Activated naive CD4-positive, alpha-beta T cell (primary cell): ENCODE results near the gene AMDHD2.

Source experiments
- DNase-seq, 4 experiments: peaks; one replicate each; lab custom pipeline; 2025; lab: John Stamatoyannopoulos, UW

Gene AMDHD2

GRCh38 chr16:2499890-2500429 lies 20.2 kb upstream of the AMDHD2 start:
- no peak for DNase-seq

GRCh38 chr16:2500430-2500917 lies 19.7 kb upstream of the AMDHD2 start:
- no peak for DNase-seq

GRCh38 chr16:2500918-2501750 lies 19.0 kb upstream of the AMDHD2 start:
- peak; percentile 40 to 76 (median 70) for DNase-seq

DNA sequence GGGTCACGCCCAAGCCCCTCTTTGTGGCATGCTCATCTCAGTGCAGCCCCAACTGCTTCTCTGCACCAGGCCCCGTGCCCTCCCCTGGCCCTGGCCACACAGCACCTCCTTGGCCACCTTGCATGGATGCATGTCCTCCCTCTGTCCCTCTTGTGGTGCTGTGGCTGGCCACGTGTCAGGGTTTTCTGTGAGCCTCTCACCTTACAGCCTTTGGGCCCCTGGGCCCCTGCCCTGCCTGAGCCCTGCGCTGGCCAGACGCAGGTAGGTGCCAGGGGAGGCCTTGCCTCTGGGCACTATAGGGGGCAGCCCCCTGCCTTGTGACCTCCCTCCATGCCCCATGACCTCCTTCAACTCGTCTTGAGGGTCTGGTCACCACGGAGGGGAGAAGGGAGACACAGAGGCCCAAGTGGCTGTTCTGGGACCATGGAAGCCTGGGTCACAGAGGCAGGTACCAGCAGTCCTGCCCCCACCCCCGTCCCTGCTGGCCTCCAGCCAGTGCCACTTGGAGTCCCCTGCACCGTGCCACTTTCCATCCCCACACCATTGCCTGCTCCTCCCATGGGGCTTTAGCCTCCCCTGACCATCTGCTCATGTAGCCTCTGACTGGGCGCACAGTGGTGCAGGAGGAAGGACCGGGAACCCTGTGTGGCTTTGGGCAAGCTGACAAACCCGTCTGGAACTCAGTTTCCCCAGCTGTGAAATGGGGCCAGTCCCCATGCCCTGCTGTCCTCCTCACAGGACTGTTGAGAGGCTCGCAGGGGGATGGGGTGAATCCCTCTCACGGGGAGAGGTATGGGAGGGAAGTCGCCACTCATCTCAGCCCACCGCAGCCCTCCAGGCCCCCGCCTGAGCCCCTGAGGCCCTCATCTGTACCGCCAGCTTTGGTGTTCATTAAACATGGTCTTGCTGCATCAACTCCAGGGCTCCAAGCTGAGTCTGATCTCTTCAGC lies 17.9 kb upstream of the AMDHD2 start:
- no peak for DNase-seq

DNA sequence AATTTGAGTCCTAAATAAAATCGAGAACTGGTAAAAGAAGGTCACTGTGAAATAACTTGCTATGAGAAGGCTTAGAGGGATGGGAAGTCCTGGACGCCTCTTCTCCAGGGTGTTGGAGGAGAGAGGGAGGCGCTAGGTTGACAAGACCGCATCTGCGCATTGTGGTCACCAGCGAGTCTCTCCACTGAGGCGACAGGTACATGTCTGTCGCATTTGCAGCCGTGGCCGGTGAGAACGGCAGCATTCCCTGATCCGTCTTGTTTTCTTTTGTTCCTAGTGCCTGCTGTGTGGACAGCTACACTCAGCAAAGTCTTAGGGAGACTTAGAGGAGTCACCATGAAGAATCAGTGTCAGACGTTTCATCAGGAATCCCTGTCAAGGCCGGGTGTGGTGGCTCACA lies 14.5 kb upstream of the AMDHD2 start:
- no peak for DNase-seq

- DNase-seq, result no peak
These were observed 13.0 kb upstream of the AMDHD2 start for GRCh38 chr16:2507052-2507659.

- DNase-seq, result no peak
These were observed 12.5 kb upstream of the AMDHD2 start for GRCh38 chr16:2507665-2508064.

DNA sequence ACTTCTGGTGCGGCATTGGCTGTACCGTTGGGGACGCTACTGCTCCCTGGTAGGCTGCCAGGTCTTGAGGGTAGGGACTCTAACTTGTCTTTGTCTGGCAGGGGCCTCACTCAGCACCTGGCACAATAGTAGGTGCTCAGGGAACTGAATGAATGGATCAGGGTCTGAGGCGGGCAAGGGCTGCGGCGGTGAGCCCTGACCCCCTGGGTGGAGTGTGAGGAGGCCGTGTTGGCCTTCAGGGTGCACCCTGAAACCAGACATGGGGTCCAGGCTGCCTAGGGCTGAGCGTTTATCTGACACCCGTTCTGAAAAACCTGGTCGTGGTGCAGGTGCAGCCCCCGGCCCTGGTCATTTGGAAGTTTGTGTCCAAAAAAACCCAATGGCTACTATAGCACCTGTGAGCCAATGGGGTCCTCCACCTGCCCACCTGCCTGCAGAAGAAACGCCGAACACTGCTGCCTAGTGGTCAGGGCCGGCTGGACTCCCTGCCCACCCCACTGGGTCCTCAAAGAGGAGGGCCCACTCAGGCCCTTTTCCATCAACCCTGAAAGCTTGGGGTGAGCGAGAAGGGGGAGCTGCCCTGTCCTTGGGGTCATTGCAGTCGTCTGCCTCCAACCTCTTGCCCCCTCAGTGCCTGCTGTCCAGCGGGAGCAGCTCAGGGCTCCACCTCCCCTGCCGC lies 11.3 kb upstream of the AMDHD2 start:
- no peak for DNase-seq

- DNase-seq, result no peak
These were observed 8.9 kb upstream of the AMDHD2 start for GRCh38 chr16:2511128-2511800.

DNA sequence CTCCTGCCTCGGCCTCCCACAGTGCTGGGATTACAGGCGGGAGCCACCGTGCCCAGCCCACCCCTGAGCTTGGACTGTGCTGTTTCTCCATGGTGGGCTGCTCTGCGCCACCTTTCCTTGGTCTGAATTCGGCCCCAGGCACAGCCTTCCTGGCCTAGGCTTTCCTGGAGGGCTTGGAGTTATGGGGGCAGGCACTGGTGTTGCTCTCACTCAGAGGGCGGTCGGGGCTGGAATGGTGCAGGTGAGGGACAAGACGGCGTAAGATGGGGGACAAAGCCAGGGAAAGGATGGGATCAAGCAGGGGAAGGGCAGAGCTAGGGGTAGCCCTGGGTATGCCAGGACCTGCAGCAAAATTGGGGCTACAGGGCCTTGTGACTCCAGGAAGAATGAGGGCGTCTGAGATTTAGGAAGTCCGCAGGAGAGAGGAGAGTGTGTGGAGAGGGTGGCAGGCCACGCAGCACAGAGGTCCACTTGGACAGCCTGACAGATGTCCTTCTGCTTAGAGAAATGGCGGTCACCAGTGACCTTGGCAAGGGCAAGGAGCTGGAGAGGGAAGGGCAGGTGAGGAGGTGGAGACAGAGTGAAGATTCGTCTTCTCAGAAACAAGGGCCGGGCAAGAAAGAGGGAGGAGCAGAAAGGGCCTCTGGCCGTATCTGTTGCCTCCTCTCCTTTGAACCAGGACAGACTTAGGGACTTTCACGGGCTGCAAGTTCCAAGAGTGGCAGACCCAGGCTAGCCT lies 8.0 kb upstream of the AMDHD2 start:
- DNase-seq, result no peak

DNA sequence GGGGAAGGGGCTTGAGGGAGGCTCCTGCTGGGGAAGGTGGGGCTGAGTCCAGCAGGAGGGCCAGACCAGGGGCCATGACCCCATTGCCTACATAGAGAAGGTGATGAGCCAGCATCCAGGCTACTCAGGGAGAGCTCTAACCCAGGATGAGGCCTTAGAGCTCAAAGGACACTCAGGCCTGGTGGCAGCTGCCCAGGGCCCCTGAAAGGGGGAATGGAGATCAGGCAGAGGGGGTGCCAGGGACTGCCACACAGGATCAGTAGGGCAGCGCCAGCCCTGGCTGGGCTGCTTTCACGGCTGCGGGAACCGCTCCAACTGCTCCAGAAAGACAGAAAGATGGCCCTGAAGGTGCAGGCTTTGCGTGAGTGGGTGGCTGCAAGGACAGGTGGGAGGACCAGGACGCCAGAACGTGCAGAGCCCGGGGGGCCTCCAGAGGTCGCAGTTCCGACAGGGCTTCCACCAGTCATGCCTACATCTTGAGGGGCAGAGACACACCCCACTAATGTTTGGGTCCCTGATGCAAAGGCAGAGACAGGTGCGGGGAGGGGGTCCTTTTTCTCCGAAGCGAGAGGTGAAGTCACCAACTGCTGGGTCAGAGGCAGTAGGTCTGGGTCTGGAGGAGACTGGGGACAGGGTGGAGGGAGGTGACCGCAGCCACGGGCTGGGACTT lies 7.3 kb upstream of the AMDHD2 start:
- DNase-seq, result no peak

- peak; percentile 82 to 93 (median 88) for DNase-seq
These were observed 6.5 kb upstream of the AMDHD2 start, which contains the start of gene ATP6V0C for GRCh38 chr16:2513405-2514332. ATP6V0C (plus strand) TSS chr16:2513952; CDS start chr16:2514104, 152 bp downstream.

- no peak for DNase-seq
These were observed 5.6 kb upstream of the AMDHD2 start for GRCh38 chr16:2514333-2515179.

GRCh38 chr16:2515180-2515851 lies 4.9 kb upstream of the AMDHD2 start:
- DNase-seq, result no peak

GRCh38 chr16:2516391-2517240 lies 3.6 kb upstream of the AMDHD2 start:
- DNase-seq, result no peak
